Nephron progenitor cell (in vitro differentiated cells): Measurements from ENCODE around the gene HSPA9.
A peak's percentile ranks its signal among the peaks of the same experiment; 100 is the strongest.

Source experiments
- DNase-seq: peaks from one replicate; pipeline ENCODE4 v3.0.0; 2021
- H3K27ac Mint-ChIP-seq: 2 replicates; pipeline ENCODE4 v1.8.0; 2021; ENCODE audit warnings: mild to moderate bottlenecking, moderate library complexity, mixed read lengths
- H3K27me3 Mint-ChIP-seq: 2 replicates; pipeline ENCODE4 v1.8.0; 2021; ENCODE audit warnings: mild to moderate bottlenecking, low read depth, mixed read lengths; ENCODE audit not compliant: poor library complexity
- H3K36me3 Mint-ChIP-seq: 2 replicates; pipeline ENCODE4 v1.8.0; 2021; ENCODE audit warnings: low read depth, mixed read lengths
- H3K4me1 Mint-ChIP-seq: 2 replicates; pipeline ENCODE4 v1.8.0; 2021; ENCODE audit warnings: mixed read lengths
- H3K4me3 Mint-ChIP-seq: 2 replicates; pipeline ENCODE4 v1.8.0; 2021; ENCODE audit warnings: mild to moderate bottlenecking, moderate library complexity, mixed read lengths
- H3K9me3 Mint-ChIP-seq: 2 replicates; pipeline ENCODE4 v1.8.0; 2021; ENCODE audit warnings: mild to moderate bottlenecking, moderate library complexity, mixed read lengths
- TF ChIP-seq, protein P1 (sequence below): fragments of 200-600 bp; sonication (generic); IDR thresholded peaks from 2 replicates; pipeline ENCODE4 v1.5.0; 2021; ENCODE audit warnings: antibody characterized with exemption

Gene HSPA9

DNA sequence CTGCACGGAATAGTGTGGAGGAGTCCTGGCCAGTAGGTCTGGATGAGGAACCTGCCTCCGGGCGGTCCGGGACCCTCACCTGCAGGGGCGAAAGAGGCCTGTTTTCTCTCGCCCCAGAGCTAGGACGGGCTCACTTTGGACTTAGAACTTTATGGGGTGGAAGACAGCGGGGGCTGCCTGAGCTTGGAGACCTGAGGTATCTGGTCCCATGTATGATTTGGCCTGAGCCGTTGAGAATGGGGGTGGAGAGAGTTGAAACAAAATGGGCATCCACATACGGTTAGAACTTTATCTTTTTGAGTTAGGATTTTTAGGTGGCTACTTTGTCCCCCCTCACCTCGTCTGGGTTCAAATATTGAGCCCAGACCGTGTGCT, 31.5 kb downstream of the HSPA9 start:
- Mint-ChIP-seq H3K9me3 (no peaks in the 10 kb centered on the region), H3K27me3 (no peaks in the 10 kb centered on the region), H3K4me3 (peak overlapping the region; percentile 98), H3K36me3 (peaks cover 18% of the 10 kb centered on the region), H3K4me1 (peaks cover 58% of the 10 kb centered on the region), H3K27ac (peak overlapping the region; percentile 99)
- DNase-seq = no peak
- TF ChIP-seq, protein P1, sequence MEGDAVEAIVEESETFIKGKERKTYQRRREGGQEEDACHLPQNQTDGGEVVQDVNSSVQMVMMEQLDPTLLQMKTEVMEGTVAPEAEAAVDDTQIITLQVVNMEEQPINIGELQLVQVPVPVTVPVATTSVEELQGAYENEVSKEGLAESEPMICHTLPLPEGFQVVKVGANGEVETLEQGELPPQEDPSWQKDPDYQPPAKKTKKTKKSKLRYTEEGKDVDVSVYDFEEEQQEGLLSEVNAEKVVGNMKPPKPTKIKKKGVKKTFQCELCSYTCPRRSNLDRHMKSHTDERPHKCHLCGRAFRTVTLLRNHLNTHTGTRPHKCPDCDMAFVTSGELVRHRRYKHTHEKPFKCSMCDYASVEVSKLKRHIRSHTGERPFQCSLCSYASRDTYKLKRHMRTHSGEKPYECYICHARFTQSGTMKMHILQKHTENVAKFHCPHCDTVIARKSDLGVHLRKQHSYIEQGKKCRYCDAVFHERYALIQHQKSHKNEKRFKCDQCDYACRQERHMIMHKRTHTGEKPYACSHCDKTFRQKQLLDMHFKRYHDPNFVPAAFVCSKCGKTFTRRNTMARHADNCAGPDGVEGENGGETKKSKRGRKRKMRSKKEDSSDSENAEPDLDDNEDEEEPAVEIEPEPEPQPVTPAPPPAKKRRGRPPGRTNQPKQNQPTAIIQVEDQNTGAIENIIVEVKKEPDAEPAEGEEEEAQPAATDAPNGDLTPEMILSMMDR = no peak

DNA sequence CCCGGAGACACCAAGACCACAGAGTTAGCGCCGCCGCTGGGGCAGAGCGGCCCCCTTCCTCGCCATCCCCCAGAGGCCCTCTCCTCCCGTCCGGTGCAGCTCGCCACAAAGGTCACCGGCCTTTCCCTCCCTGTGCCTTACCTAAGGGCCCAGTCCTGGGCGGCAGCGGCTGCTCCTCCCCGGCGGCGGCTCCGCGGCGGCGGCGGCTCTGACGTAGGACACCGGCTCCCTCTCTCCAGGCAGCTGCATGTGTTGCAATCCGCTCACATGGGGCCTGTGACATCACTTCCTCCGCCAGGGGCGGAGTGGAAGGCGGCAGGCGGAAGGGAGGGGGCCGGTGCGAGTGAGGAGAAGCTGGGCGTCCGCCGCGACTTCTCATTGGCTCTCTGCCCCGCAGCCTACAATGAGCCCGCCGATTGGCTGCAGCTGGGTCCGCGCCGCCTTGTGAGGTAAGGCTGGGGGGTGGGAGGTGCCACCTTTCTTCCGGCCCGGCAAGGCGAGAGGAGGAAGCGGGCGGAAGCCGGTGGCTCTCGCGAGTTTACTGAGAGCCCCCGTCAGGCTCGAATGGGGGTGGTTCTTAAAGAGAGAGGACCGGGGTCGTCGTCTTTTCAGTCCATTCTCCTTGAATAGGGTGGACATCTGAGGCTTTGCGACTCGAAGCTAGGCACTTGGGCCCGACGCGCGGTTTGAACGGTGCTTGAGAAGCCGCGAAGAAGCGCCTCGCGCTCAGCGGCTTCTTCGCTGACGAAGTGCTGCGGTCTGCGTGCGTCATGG, 32.1 kb downstream of the HSPA9 start, which contains the start of gene ETF1:
Gene ETF1, minus strand, starts transcription at position 281 of the 774 bp plus-strand sequence. CDS start 318 bp downstream, outside the sequence.
- H3K27ac Mint-ChIP-seq = peak within 1 kb of the TSS; percentile 99
- TF ChIP-seq, protein P1 = no peak
- peak within 1 kb of the TSS; percentile 98 for H3K4me3 Mint-ChIP-seq

GRCh38 chr5:138542180-138542955, 32.8 kb downstream of the HSPA9 start:
- Mint-ChIP-seq H3K4me3 (peak overlapping the region; percentile 98), H3K36me3 (peaks cover 18% of the 10 kb centered on the region), H3K27ac (peak overlapping the region; percentile 99), H3K4me1 (peaks cover 51% of the 10 kb centered on the region), H3K9me3 (no peaks in the 10 kb centered on the region), H3K27me3 (no peaks in the 10 kb centered on the region)
- DNase-seq = peak; percentile 4
- TF ChIP-seq, protein P1 = no peak

More for the DNA sequence above, 32.1 kb downstream of the HSPA9 start, which contains the start of gene ETF1:
- H3K36me3 Mint-ChIP-seq = peaks cover 19% of the 10 kb centered on the region
- H3K9me3 Mint-ChIP-seq = no peaks in the 10 kb centered on the region
- peak; percentile 99 for DNase-seq
- peaks cover 54% of the 10 kb centered on the region for H3K4me1 Mint-ChIP-seq
- H3K27me3 Mint-ChIP-seq = no peaks in the 10 kb centered on the region

GRCh38 chr5:138541511-138542179, 33.6 kb downstream of the HSPA9 start:
- TF ChIP-seq, protein P1 = no peak
- H3K9me3 Mint-ChIP-seq = no peaks in the 10 kb centered on the region
- H3K27me3 Mint-ChIP-seq = no peaks in the 10 kb centered on the region
- H3K4me1 Mint-ChIP-seq = peaks cover 51% of the 10 kb centered on the region
- H3K4me3 Mint-ChIP-seq = peak overlapping the region; percentile 98
- DNase-seq = no peak
- H3K36me3 Mint-ChIP-seq = peaks cover 18% of the 10 kb centered on the region
- peak overlapping the region; percentile 99 for H3K27ac Mint-ChIP-seq

GRCh38 chr5:138539791-138540190, 35.4 kb downstream of the HSPA9 start:
- Mint-ChIP-seq H3K27me3 (no peaks in the 10 kb centered on the region), H3K4me3 (no peak overlapping the region), H3K9me3 (no peaks in the 10 kb centered on the region), H3K36me3 (peaks cover 34% of the 10 kb centered on the region), H3K4me1 (peaks cover 36% of the 10 kb centered on the region), H3K27ac (no peak overlapping the region)
- DNase-seq = no peak
- TF ChIP-seq, protein P1 = no peak
